Activated CD8-positive, alpha-beta T cell treated with anti-CD3 and anti-CD28 coated beads for 36 hours (primary cell): Measurements from ENCODE around the gene TNFAIP3. TPM values are rescaled to one million over a fixed set of nuclear protein-coding genes. Genes with fewer than 3 reads are reported as not detected.
A peak's percentile ranks its signal among the peaks of the same experiment; 100 is the strongest.

Source experiments
- ATAC-seq: fragments of 200-7000 bp; cut with Tn5 transposase; one replicate; pipeline ENCODE4 v1.10.0; 2021; ENCODE audit warnings: mild to moderate bottlenecking, moderate library complexity
- CTCF ChIA-PET: fragments of 350-600 bp; sonication (Branson Sonifier 250); formaldehyde crosslinking; loops from one replicate; lab custom pipeline; 2021; ENCODE audit warnings: antibody characterized with exemption; lab: Charles Lee
- POLR2A ChIA-PET: fragments of 350-600 bp; sonication (Branson Sonifier 250); formaldehyde crosslinking; loops from one replicate; lab custom pipeline; 2021; ENCODE audit warnings: antibody characterized with exemption; lab: Charles Lee
- DNase-seq: peaks from one replicate; pipeline ENCODE4 v3.0.0-alpha.2; 2020
- H3K27ac Mint-ChIP-seq: one replicate; pipeline ENCODE4 v1.8.0; 2021; ENCODE audit warnings: mild to moderate bottlenecking, mixed read lengths
- H3K27me3 Mint-ChIP-seq: one replicate; pipeline ENCODE4 v1.8.0; 2021; ENCODE audit warnings: mixed read lengths
- H3K36me3 Mint-ChIP-seq: one replicate; pipeline ENCODE4 v1.8.0; 2021; ENCODE audit warnings: low read depth, mixed read lengths
- H3K4me1 Mint-ChIP-seq: one replicate; pipeline ENCODE4 v1.8.0; 2021; ENCODE audit warnings: low read depth, mixed read lengths
- H3K4me3 Mint-ChIP-seq: one replicate; pipeline ENCODE4 v1.8.0; 2021; ENCODE audit warnings: mild to moderate bottlenecking, moderate library complexity, mixed read lengths
- H3K9me3 Mint-ChIP-seq: one replicate; pipeline ENCODE4 v1.8.0; 2021; ENCODE audit warnings: mixed read lengths
- intact Hi-C: fragments of 100-400 bp; cut with micrococcal nuclease; formaldehyde crosslinking; loops from one replicate; pipeline ENCODE4 v1.10.0; 2022
- total RNA-seq, 2 experiments: library from RNA; stranded (reverse); gene quantifications; one replicate each; pipeline ENCODE4 v1.2.3, GENCODE V29; 2021
- TF ChIP-seq, protein P1 (sequence below): fragments of 200-600 bp; IDR thresholded peaks from one replicate; pipeline ENCODE4 v1.8.0; 2022; ENCODE audit warnings: antibody characterized with exemption, mild to moderate bottlenecking

Gene TNFAIP3
- total RNA-seq, 2 experiments from 2014 or later: 399 to 402 TPM

DNA sequence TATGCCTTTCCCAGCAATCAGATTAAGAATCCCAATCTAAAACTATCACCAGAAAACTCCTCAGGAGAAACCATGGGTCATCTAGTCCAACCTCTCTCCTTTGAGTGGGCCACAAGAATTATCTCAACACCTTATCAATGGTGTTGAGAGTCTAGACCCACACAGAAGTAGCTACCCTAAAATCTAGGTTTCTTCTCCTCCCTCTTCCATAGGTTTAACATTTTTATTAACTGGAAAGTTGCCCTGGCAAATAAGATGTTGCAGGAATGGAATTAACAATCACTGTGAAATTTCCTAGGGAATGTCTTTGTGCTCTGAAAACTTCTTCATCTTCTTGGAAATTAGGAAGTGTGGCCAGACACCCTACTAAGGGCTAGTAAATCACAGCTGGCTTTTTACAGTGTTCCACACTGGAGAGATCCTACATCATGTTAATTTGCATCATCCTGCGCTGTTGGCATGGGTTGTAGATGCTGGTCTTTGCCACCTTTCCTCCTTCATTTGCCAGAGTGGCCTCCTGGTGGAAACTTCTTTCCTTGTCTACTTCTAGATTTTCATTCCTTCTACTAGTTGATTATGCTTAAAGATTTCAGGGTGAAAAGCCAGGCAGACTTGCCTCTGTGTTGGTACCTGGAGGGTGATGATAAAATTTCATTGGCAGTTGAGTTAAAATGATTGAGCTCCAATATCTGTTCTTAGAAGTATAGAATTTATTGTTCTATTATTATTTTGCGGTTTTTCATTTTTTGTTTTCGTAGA is 2.7 kb downstream of the TNFAIP3 start:
- ChIA-PET POLR2A (interaction anchor here (0.7 to 7.0 kb wide), 21 partner anchors 12 to 171 kb away, joined by 3 to 44 read pairs (median 7); no protein-coding TSS in a partner anchor), CTCF (interaction anchor here (0.7 to 11.1 kb wide), 30 partner anchors 12 to 239 kb away, joined by 3 to 360 read pairs (median 16); no protein-coding TSS in a partner anchor)
- intact Hi-C loops: loop anchor here (1.0 to 2.0 kb wide), 2 partner anchors 69 to 105 kb away; no protein-coding TSS in a partner anchor
- Mint-ChIP-seq H3K27ac (peak overlapping the region; percentile 95), H3K27me3 (no peaks in the 10 kb centered on the region), H3K4me1 (peaks cover 34% of the 10 kb centered on the region), H3K4me3 (peak overlapping the region; percentile 98), H3K9me3 (no peaks in the 10 kb centered on the region), H3K36me3 (peaks cover 81% of the 10 kb centered on the region)
- DNase-seq: no peak
- TF ChIP-seq, protein P1, sequence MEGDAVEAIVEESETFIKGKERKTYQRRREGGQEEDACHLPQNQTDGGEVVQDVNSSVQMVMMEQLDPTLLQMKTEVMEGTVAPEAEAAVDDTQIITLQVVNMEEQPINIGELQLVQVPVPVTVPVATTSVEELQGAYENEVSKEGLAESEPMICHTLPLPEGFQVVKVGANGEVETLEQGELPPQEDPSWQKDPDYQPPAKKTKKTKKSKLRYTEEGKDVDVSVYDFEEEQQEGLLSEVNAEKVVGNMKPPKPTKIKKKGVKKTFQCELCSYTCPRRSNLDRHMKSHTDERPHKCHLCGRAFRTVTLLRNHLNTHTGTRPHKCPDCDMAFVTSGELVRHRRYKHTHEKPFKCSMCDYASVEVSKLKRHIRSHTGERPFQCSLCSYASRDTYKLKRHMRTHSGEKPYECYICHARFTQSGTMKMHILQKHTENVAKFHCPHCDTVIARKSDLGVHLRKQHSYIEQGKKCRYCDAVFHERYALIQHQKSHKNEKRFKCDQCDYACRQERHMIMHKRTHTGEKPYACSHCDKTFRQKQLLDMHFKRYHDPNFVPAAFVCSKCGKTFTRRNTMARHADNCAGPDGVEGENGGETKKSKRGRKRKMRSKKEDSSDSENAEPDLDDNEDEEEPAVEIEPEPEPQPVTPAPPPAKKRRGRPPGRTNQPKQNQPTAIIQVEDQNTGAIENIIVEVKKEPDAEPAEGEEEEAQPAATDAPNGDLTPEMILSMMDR: peak; percentile 22
- ATAC-seq: no peak

DNA sequence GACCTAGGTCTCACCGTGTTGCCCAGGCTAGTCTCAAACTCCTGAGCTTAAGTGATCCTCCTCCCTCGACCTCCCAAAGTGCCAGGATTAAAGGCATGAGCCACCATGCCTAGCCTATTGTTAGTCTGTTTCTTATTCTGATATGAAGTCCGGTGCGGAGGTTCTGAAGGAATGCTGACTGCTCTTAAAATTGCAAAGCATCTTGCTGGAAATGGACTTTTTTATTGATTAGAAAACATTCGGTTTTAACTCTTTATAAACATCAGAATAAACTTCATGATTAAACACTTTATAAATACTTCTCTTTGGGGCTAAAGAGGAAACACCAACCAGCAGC is 3.2 kb downstream of the TNFAIP3 start:
- Mint-ChIP-seq H3K4me1 (peaks cover 34% of the 10 kb centered on the region), H3K36me3 (peaks cover 83% of the 10 kb centered on the region), H3K9me3 (no peaks in the 10 kb centered on the region), H3K27ac (peak overlapping the region; percentile 95), H3K27me3 (no peaks in the 10 kb centered on the region), H3K4me3 (peak overlapping the region; percentile 98)
- intact Hi-C loops: loop anchor here (1.0 to 2.0 kb wide), 2 partner anchors 70 to 105 kb away; no protein-coding TSS in a partner anchor
- TF ChIP-seq, protein P1: no peak
- DNase-seq (no peak), ATAC-seq (no peak)
- ChIA-PET POLR2A (interaction anchor here (0.7 to 7.0 kb wide), 23 partner anchors 11 to 171 kb away, joined by 3 to 44 read pairs (median 7); no protein-coding TSS in a partner anchor), CTCF (interaction anchor here (0.6 to 11.1 kb wide), 33 partner anchors 12 to 239 kb away, joined by 3 to 360 read pairs (median 14); no protein-coding TSS in a partner anchor)

DNA sequence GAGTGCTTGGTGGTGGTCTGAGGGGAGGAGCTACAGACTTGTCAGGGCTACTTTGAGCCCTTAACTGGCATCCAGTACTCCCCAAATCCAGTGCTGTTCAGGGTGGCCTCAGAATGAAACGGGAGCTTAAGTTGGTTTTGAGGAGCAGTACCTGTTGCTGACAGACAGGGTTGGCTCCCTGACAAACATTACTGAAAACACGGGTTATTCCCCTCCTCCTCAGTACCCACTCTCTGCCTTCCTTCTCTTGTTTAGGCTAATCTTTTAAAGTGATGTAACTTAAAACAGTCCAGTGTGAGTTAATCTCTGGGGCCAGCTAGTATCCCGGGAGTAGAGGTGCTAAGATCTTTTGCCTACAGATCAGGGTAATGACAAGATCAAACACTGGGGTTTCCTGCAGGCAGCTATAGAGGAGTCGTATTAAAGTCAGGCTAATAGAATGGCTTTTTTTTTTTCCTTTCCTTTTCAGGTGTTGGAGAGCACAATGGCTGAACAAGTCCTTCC is 3.7 kb downstream of the TNFAIP3 start:
- H3K4me3 Mint-ChIP-seq: peak overlapping the region; percentile 98
- intact Hi-C loops: loop anchor here (1.0 to 2.0 kb wide), 3 partner anchors 70 to 162 kb away; no protein-coding TSS in a partner anchor
- TF ChIP-seq, protein P1: peak; percentile 34
- DNase-seq (peak; percentile 71), ATAC-seq (peak; percentile 43)
- H3K27me3 Mint-ChIP-seq: no peaks in the 10 kb centered on the region
- H3K36me3 Mint-ChIP-seq: peaks cover 89% of the 10 kb centered on the region
- peaks cover 34% of the 10 kb centered on the region for H3K4me1 Mint-ChIP-seq
- POLR2A ChIA-PET: interaction anchor here (0.8 to 7.0 kb wide), 21 partner anchors 11 to 172 kb away, joined by 3 to 44 read pairs (median 7); no protein-coding TSS in a partner anchor
- H3K27ac Mint-ChIP-seq: peak overlapping the region; percentile 95
- CTCF ChIA-PET: interaction anchor here (0.6 to 11.1 kb wide), 33 partner anchors 11 to 238 kb away, joined by 3 to 360 read pairs (median 10); no protein-coding TSS in a partner anchor
- H3K9me3 Mint-ChIP-seq: no peaks in the 10 kb centered on the region

DNA sequence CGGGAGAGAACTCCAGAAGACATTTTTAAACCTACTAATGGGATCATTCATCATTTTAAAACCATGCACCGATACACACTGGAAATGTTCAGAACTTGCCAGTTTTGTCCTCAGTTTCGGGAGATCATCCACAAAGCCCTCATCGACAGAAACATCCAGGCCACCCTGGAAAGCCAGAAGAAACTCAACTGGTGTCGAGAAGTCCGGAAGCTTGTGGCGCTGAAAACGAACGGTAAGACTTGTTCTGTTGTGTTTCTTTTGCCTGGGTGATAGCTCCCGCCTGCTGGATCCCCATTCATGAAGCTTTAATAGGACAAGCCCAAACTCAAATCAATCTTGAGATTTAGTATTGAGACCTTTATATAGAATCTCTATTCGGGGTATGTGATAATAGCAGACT is 4.2 kb downstream of the TNFAIP3 start:
- POLR2A ChIA-PET: interaction anchor here (1.0 to 7.0 kb wide), 17 partner anchors 10 to 172 kb away, joined by 3 to 44 read pairs (median 9); no protein-coding TSS in a partner anchor
- H3K9me3 Mint-ChIP-seq: no peaks in the 10 kb centered on the region
- CTCF ChIA-PET: interaction anchor here (0.8 to 11.1 kb wide), 29 partner anchors 11 to 238 kb away, joined by 3 to 360 read pairs (median 16); no protein-coding TSS in a partner anchor

More for the DNA sequence above, 4.2 kb downstream of the TNFAIP3 start:
- TF ChIP-seq, protein P1: peak; percentile 8
- Mint-ChIP-seq H3K27ac (peak overlapping the region; percentile 95), H3K36me3 (peaks cover 91% of the 10 kb centered on the region), H3K4me1 (peaks cover 34% of the 10 kb centered on the region), H3K4me3 (peak overlapping the region; percentile 98), H3K27me3 (no peaks in the 10 kb centered on the region)
- intact Hi-C loops: loop anchor here (1.0 to 2.0 kb wide), 2 partner anchors 104 to 163 kb away; no protein-coding TSS in a partner anchor
- ATAC-seq (no peak), DNase-seq (no peak)
